Measurements from ENCODE around the gene EVPLL.
"Not testable (repeated sequence)": the region's sequence is repeated elsewhere in the genome, so short reads cannot be mapped to it uniquely, and the experiment has no call there.

- not testable (repeated sequence) for TF ChIP-seq CTCF (IDR thresholded peaks at IDR 0.05); REST (IDR thresholded peaks at IDR 0.05; ENCODE audit: insufficient read depth in 1 of 2, low read depth in 2 of 2, low read length in 1 of 2)
Measured at GRCh38 chr17:18426639-18427038, 49.1 kb downstream of the EVPLL start.

Measured in Panc1 (cell line).